LNCAP (cell line): ENCODE measurements around the gene COA8.

ENCODE experiments used
- TF ChIP-seq, protein P1 (sequence below): fragments of 450-650 bp; IDR thresholded peaks from 2 replicates; pipeline ENCODE4 v1.5.1; 2017; ENCODE audit warnings: mild to moderate bottlenecking

Gene COA8

DNA sequence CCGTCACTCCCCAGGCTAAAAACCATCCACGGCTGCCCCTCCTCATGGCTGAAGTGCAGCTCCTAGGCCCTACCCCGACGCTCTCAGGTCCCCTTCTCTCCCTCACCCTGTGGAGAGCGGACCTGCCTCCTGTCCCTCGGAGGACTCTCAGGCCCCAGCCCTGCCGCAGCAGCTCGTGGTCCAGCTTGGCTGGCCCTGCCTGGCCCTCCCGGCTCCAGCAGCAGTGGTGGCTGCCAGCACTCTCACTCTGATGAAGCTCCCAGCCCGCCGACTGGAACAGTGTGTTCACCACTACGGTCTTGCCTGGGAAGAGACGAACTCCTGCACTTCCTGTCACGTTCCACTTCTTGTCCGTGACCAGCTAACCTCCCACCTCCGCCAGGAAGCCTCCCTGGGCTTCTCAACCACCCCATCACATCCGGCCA, 11.4 kb upstream of the COA8 start:
- TF ChIP-seq, protein P1, sequence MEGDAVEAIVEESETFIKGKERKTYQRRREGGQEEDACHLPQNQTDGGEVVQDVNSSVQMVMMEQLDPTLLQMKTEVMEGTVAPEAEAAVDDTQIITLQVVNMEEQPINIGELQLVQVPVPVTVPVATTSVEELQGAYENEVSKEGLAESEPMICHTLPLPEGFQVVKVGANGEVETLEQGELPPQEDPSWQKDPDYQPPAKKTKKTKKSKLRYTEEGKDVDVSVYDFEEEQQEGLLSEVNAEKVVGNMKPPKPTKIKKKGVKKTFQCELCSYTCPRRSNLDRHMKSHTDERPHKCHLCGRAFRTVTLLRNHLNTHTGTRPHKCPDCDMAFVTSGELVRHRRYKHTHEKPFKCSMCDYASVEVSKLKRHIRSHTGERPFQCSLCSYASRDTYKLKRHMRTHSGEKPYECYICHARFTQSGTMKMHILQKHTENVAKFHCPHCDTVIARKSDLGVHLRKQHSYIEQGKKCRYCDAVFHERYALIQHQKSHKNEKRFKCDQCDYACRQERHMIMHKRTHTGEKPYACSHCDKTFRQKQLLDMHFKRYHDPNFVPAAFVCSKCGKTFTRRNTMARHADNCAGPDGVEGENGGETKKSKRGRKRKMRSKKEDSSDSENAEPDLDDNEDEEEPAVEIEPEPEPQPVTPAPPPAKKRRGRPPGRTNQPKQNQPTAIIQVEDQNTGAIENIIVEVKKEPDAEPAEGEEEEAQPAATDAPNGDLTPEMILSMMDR, result no peak

DNA sequence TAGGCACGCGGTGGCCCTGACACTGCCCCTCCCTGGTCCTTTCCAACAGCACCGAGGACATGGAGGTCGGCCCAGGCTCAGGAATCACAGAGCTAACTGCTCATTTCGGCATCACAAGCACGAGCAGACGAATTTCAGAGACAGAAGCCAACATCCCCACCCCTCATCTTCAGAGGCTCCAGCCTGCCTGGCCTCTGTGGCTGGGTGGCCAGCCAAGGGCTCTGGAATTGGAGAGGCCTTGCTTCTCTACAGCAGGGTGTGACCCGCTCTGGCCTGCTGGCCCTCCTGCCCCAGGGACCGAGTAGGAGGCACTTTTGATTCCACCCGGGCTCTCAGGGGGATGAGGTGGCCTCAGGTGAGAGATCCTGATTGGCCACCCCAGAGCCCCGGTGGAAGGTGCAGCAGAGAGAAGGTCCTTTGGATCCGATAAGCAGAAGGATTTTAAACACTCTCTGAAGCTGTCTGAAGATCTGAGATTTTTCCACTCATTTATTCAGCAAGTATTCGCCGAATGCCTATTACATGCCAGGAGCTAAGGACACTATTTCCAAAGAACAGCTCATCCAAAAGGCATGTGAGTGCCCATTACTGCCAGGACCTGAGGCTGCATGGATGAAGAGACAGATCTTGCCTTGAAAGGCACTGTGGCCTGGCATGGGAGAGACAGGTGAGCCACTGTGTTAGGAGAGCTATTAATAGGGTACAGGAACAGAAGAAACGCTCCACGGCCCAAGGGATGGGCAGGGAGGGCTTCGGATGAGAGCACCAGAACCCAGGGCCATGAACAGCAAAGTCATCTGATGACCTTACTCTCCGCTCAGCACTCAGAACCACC, 10.5 kb upstream of the COA8 start:
- TF ChIP-seq, protein P1, result no peak

DNA sequence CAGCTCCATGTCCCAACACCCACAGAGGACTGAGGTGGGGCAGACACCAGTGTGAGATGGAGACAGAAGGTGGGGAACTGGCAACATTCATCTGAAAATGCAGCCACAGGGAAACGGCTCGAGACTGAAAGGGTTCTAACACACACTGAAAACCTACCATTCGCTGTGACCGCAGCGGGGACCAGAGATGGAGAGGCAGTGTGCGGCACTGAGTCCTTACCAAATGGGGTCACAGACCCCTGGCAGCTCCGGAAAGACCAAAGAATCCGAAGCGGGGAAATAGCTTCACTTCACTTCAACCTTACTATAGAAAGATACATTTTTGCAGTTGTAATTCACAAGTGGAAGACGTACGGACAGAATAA, 9.9 kb upstream of the COA8 start:
- TF ChIP-seq, protein P1, result no peak

DNA sequence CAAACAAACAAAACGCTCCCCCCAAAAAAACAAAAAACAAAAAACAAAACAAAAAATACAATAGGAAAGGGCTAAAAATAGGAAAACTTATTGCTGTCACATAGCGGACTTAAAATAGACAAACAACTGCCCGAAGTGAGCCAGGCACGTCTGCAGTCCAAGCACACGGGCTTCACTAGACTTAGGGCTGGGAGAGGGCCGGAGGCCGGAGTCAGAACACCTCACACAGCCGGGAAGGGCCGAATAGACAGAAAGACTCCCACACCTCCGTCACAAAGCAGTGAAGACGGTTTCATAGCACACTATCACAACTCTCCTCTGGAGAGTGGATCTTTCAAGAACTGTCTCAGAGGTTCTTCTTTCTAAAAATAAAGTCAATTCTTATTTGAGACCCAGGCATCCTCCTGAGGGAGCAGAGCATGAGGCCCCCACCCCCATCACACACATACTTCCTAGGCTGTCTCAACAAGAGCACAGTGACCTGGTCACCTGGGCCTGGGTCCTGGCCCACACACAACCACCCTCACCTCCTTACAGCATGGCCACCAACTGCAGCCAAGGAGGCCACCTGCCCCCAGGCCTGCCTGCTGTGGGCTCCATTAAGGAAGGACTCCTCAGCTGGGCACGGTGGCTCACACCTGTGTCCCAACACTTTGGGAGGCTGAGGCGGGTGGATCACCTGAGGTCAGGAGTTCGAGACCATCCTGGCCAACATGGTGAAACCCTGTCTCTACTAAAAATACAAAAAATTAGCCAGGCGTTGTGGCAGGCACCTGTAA, 7.0 kb upstream of the COA8 start:
- TF ChIP-seq, protein P1, result no peak

DNA sequence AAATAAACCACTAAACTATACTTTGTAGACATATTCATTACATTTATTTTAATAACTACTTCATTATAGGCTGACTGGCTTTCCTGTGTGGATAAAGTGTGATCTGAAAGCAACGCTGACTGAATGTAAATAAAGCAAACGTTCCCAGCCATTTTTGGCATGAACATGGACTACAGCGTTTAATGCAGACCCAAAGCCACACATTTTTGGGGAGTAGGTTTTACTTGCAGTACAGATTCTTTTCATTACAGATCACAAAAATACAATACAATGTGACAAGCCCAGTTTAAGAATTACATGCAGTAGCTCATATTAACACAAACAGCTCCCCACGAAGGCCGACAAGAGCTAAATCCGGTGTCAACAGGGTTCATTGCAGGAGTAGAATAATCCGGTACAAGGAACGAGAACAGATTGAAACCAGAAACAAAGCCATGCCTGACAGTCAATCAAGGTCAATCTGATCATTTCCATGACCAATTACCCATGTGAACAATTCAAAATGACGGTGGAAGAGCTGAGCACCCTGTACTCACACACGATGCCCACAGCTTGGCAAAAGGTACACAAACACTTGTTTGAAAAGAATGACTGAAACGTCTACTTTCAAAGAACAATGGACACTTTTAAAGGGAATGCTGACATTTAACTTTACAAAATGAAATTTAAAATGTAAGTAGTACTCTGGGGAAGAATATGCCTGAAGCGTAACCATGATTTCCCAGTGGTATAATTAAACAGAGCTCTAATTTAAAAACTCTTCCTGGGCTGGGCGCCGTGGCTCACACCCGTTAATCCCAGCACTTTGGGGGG, 5.6 kb upstream of the COA8 start:
- TF ChIP-seq, protein P1, result no peak

DNA sequence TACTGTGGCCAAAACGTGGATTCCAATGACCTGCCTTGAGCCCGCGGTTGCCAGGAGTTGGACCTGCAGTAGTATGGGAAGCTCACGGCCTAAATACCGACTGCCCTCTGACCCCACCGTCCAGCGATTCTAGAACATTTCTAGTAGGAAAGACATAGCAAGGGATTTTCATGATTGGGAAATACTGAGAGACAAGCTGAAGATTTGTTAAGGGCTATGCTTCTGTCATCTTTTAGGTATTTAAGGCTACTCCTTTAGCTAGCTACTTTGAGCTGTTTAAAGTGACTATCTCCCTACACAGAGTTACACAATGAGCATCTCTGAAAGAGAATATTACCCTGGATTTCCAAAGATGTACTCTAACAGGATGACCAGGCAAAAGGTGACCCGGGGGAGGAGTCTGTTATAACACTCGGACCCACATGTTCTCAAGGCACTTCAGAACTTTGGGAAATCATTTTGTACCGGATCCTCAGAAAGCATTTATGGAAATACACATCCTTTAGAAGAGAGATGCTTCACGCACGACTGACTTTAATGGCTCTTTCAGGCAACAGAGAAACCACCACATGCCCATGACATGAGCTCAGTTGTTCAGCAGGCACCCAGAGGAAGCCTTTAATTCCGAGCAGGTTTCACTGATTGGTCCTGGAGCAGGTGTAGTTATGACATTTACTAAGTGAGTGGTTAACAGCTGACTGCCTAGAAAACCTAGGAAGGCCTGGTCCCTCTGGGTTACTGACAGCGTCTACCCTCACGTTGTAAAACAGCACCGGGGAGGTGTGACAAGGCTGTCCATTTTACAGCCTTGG, 4.5 kb upstream of the COA8 start:
- TF ChIP-seq, protein P1, result no peak
